ENCODE results near the gene CDC5L.

DNA sequence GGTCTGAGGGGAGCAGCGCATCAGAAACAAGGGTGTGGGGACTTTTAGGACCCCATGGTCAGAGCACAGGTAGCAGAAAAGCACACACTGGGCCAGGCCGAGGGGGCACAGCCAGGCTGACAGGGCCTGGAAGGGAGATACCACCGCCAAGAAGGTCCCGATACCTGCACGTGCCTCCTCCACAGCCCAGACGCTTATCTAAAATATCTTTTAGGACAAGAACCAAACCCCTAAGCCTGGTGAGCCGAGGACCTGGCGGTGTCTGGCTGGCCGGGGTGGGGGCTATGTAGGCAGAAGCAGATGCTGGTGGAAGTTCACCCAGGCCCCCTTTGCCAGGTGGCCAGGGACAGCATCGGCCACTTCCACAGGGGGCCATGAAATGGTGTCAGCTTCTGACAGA, 89.3 kb downstream of the CDC5L start:
- no peak for TF ChIP-seq POLR2A (IDR thresholded peaks at IDR 0.05)
- TF ChIP-seq, protein P1, sequence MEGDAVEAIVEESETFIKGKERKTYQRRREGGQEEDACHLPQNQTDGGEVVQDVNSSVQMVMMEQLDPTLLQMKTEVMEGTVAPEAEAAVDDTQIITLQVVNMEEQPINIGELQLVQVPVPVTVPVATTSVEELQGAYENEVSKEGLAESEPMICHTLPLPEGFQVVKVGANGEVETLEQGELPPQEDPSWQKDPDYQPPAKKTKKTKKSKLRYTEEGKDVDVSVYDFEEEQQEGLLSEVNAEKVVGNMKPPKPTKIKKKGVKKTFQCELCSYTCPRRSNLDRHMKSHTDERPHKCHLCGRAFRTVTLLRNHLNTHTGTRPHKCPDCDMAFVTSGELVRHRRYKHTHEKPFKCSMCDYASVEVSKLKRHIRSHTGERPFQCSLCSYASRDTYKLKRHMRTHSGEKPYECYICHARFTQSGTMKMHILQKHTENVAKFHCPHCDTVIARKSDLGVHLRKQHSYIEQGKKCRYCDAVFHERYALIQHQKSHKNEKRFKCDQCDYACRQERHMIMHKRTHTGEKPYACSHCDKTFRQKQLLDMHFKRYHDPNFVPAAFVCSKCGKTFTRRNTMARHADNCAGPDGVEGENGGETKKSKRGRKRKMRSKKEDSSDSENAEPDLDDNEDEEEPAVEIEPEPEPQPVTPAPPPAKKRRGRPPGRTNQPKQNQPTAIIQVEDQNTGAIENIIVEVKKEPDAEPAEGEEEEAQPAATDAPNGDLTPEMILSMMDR (IDR thresholded peaks at IDR 0.05) = no peak
